ENCODE measurements around the gene PACRG. TPM values are rescaled to one million over a fixed set of nuclear protein-coding genes. Genes with fewer than 3 reads are reported as not detected.
A peak's percentile ranks its signal among the peaks of the same experiment; 100 is the strongest.

Gene PACRG
- total RNA-seq, 1 donor = 1.4 TPM

- no peak overlapping the region for H3K4me2 ChIP-seq (ENCODE audit: insufficient read depth, low read length)
- H4K20me1 ChIP-seq (ENCODE audit: insufficient read depth, low read length) = no peaks in the 10 kb centered on the region
- H3K79me2 ChIP-seq (ENCODE audit: insufficient read depth, low read length) = no peaks in the 10 kb centered on the region
- H3K9me3 ChIP-seq (ENCODE audit: low read depth, low read length) = no peaks in the 10 kb centered on the region
- peaks cover 2% of the 10 kb centered on the region for H3K4me1 ChIP-seq (ENCODE audit: insufficient read depth, low read length)
- H3K27me3 ChIP-seq (ENCODE audit: insufficient read depth, low read length) = no peaks in the 10 kb centered on the region
- no peak overlapping the region for H3K4me3 ChIP-seq (ENCODE audit: insufficient read depth, low read length)
- no peak overlapping the region for H2AFZ ChIP-seq (ENCODE audit: low read length)
- no peak overlapping the region for H3K27ac ChIP-seq (ENCODE audit: low read depth, low read length)
- DNase-seq (ENCODE audit: insufficient read length, low spot score, missing footprints) = no peak
- TF ChIP-seq CTCF (IDR thresholded peaks at IDR 0.05; ENCODE audit: extremely low read depth, low read depth, low read length) = no peak
- no peaks in the 10 kb centered on the region for H3K36me3 ChIP-seq (ENCODE audit: insufficient read depth, low read length)
These were observed 5.1 kb upstream of the PACRG start for GRCh38 chr6:162722633-162723032.

GRCh38 chr6:162726947-162727321 is 840 bp upstream of the PACRG start:
- Histone ChIP-seq H3K79me2 (ENCODE audit: insufficient read depth, low read length) (no peaks in the 10 kb centered on the region), H3K36me3 (ENCODE audit: insufficient read depth, low read length) (no peaks in the 10 kb centered on the region), H3K4me3 (ENCODE audit: insufficient read depth, low read length) (peak overlapping the region; percentile 84), H3K4me1 (ENCODE audit: insufficient read depth, low read length) (peaks cover 8% of the 10 kb centered on the region), H3K27ac (ENCODE audit: low read depth, low read length) (no peak overlapping the region), H3K27me3 (ENCODE audit: insufficient read depth, low read length) (no peaks in the 10 kb centered on the region), H3K4me2 (ENCODE audit: insufficient read depth, low read length) (peak overlapping the region; percentile 88), H3K9me3 (ENCODE audit: low read depth, low read length) (no peaks in the 10 kb centered on the region), H4K20me1 (ENCODE audit: insufficient read depth, low read length) (no peaks in the 10 kb centered on the region), H2AFZ (ENCODE audit: low read length) (peak overlapping the region; percentile 90)
- no peak for DNase-seq (ENCODE audit: insufficient read length, low spot score, missing footprints)
- TF ChIP-seq CTCF (IDR thresholded peaks at IDR 0.05; ENCODE audit: extremely low read depth, low read depth, low read length) = no peak

GRCh38 chr6:162728197-162728596 is 423 bp downstream of the PACRG start:
- TF ChIP-seq CTCF (IDR thresholded peaks at IDR 0.05; ENCODE audit: extremely low read depth, low read depth, low read length) = no peak
- H3K36me3 ChIP-seq (ENCODE audit: insufficient read depth, low read length) = no peaks in the 10 kb centered on the region
- H3K79me2 ChIP-seq (ENCODE audit: insufficient read depth, low read length) = no peaks in the 10 kb centered on the region
- H3K27me3 ChIP-seq (ENCODE audit: insufficient read depth, low read length) = no peaks in the 10 kb centered on the region
- no peaks in the 10 kb centered on the region for H3K9me3 ChIP-seq (ENCODE audit: low read depth, low read length)
- peak overlapping the region; percentile 94 for H2AFZ ChIP-seq (ENCODE audit: low read length)
- peak overlapping the region; percentile 60 for H3K27ac ChIP-seq (ENCODE audit: low read depth, low read length)
- peak overlapping the region; percentile 84 for H3K4me3 ChIP-seq (ENCODE audit: insufficient read depth, low read length)
- H4K20me1 ChIP-seq (ENCODE audit: insufficient read depth, low read length) = no peaks in the 10 kb centered on the region
- no peak for DNase-seq (ENCODE audit: insufficient read length, low spot score, missing footprints)
- H3K4me1 ChIP-seq (ENCODE audit: insufficient read depth, low read length) = peaks cover 8% of the 10 kb centered on the region
- peak overlapping the region; percentile 88 for H3K4me2 ChIP-seq (ENCODE audit: insufficient read depth, low read length)

GRCh38 chr6:162728706-162729105 is 932 bp downstream of the PACRG start:
- no peaks in the 10 kb centered on the region for H3K27me3 ChIP-seq (ENCODE audit: insufficient read depth, low read length)
- no peak overlapping the region for H3K4me3 ChIP-seq (ENCODE audit: insufficient read depth, low read length)
- H3K9me3 ChIP-seq (ENCODE audit: low read depth, low read length) = no peaks in the 10 kb centered on the region
- DNase-seq (ENCODE audit: insufficient read length, low spot score, missing footprints) = no peak
- peak overlapping the region; percentile 94 for H2AFZ ChIP-seq (ENCODE audit: low read length)
- peaks cover 8% of the 10 kb centered on the region for H3K4me1 ChIP-seq (ENCODE audit: insufficient read depth, low read length)
- no peaks in the 10 kb centered on the region for H3K79me2 ChIP-seq (ENCODE audit: insufficient read depth, low read length)
- no peaks in the 10 kb centered on the region for H3K36me3 ChIP-seq (ENCODE audit: insufficient read depth, low read length)
- TF ChIP-seq CTCF (IDR thresholded peaks at IDR 0.05; ENCODE audit: extremely low read depth, low read depth, low read length) = no peak
- no peak overlapping the region for H3K4me2 ChIP-seq (ENCODE audit: insufficient read depth, low read length)
- no peaks in the 10 kb centered on the region for H4K20me1 ChIP-seq (ENCODE audit: insufficient read depth, low read length)
- H3K27ac ChIP-seq (ENCODE audit: low read depth, low read length) = no peak overlapping the region
